ENCODE results near the gene CMIP. TPM values are rescaled to one million over a fixed set of nuclear protein-coding genes. Genes with fewer than 3 reads are reported as not detected.

CMIP gene
- polyA plus RNA-seq, 1 experiment = 2.7 TPM

DNA sequence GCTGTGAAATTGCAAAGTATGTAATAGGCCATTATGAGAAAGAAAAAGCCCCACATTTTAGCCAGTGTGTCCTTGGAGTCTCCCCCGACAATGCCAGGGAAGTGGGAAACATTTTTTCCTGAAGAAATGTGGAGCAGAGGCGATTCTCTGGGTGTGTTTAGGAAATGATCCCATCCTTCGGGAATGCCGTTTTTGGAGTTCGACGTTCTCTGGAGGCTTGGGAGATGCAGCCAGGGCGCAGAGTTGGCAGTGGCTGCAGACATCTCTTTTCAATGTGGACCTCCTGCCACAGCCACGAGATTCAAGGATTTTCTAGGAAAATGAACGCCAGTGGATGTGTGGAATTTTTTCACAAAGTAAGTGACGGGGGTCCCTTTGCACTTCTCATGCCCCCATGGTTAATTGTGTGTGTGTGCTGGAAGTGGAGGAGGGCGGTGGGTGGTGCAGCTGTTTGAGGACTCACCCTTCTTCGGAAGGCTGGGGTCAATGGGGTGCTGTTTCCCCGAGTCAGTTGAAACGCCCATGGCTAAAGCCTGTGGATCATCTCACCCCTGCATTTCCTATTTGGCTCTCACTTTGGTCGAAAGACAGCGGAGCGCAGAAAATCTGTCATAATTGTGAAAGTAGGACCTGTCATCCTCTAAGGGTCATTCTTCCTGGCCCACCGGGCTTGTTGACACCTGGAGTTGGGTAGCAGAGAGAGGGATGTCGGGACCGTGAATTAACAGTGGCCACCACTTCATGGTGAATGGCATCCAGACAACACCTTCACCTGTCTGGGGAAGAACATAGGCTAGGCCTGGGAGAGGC lies 73.2 kb downstream of the CMIP start:
- DNase-seq (ENCODE audit: low read depth, low spot score) = no peak
- peaks cover 6% of the 10 kb centered on the region for H3K9me3 ChIP-seq (ENCODE audit: control insufficient read depth, insufficient read depth, low read length)
- TF ChIP-seq, protein P1, sequence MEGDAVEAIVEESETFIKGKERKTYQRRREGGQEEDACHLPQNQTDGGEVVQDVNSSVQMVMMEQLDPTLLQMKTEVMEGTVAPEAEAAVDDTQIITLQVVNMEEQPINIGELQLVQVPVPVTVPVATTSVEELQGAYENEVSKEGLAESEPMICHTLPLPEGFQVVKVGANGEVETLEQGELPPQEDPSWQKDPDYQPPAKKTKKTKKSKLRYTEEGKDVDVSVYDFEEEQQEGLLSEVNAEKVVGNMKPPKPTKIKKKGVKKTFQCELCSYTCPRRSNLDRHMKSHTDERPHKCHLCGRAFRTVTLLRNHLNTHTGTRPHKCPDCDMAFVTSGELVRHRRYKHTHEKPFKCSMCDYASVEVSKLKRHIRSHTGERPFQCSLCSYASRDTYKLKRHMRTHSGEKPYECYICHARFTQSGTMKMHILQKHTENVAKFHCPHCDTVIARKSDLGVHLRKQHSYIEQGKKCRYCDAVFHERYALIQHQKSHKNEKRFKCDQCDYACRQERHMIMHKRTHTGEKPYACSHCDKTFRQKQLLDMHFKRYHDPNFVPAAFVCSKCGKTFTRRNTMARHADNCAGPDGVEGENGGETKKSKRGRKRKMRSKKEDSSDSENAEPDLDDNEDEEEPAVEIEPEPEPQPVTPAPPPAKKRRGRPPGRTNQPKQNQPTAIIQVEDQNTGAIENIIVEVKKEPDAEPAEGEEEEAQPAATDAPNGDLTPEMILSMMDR (IDR thresholded peaks at IDR 0.05; ENCODE audit: low read depth, low read length) = no peak
- no peak overlapping the region for H3K4me3 ChIP-seq (ENCODE audit: low read depth, low read length)
- POLR2A ChIA-PET = no interaction called here
- H3K27me3 ChIP-seq (ENCODE audit: control insufficient read depth, insufficient read depth, low read length) = no peaks in the 10 kb centered on the region
- CTCF ChIA-PET = no interaction called here
- H3K27ac ChIP-seq (ENCODE audit: low read depth, low read length) = no peak overlapping the region

DNA sequence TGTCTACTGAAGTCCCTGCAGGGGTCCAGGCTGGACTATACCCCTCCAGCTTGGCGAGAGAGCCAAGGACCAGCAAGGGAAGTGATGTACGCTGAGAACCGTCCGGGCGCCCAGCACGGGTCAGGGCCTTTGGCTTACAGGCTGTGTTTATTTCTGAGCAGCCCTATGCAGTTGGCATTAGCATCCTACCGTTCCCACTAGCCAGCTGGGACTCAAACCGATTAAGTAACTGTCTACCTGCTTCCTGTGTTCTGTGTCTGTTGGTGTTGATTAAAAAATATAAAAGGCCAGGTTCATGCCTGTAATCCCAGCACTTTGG lies 73.8 kb downstream of the CMIP start:
- Histone ChIP-seq H3K4me3 (ENCODE audit: low read depth, low read length) (no peak overlapping the region), H3K9me3 (ENCODE audit: control insufficient read depth, insufficient read depth, low read length) (peaks cover 6% of the 10 kb centered on the region), H3K27ac (ENCODE audit: low read depth, low read length) (no peak overlapping the region), H3K27me3 (ENCODE audit: control insufficient read depth, insufficient read depth, low read length) (no peaks in the 10 kb centered on the region)
- CTCF ChIA-PET = no interaction called here
- TF ChIP-seq, protein P1 (IDR thresholded peaks at IDR 0.05; ENCODE audit: low read depth, low read length) = no peak
- POLR2A ChIA-PET = no interaction called here
- DNase-seq (ENCODE audit: low read depth, low spot score) = no peak

DNA sequence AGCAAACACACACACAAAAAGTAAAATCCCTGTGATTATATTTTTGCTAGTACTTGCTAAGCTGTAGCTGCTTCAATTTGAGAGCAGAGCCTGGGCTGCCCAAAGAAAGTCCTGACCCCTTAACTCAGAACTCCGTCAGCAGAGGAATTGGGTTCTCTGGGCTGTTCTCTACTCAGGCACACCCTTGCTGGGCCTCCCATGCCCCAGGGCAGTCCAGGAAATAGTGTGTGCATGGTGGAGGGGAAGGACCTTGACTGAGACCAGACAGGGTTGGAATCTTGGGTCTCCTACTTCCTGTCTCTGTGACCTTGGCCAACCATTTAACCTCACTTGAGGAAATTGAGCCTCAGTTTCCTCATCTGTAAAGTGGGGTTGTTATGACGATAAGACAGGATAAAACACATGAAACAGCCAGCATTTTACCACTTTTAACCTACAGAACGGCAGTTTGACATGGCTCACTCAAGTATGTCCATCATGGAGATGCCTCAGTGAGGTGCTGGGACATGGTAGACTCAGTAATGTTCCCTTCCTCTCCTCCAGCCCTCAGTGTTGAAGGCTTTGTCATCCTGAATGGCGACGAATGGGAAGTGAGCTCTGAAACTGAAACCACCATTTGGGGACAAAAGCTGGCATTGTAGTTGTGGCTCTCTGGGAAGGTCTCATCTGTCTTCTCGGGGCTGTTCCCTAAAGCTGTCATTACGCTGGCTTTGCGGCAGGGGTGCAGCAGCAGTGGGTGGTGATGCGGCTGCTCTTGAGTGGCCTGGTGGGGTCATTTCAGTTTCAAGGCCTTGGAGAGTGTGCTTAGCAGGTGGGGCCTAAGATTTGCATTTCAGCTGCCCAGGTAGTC lies 74.9 kb downstream of the CMIP start:
- no peak for DNase-seq (ENCODE audit: low read depth, low spot score)
- Histone ChIP-seq H3K27ac (ENCODE audit: low read depth, low read length) (no peak overlapping the region), H3K9me3 (ENCODE audit: control insufficient read depth, insufficient read depth, low read length) (peaks cover 6% of the 10 kb centered on the region), H3K27me3 (ENCODE audit: control insufficient read depth, insufficient read depth, low read length) (no peaks in the 10 kb centered on the region), H3K4me3 (ENCODE audit: low read depth, low read length) (no peak overlapping the region)
- ChIA-PET POLR2A (no interaction called here), CTCF (no interaction called here)
- TF ChIP-seq, protein P1 (IDR thresholded peaks at IDR 0.05; ENCODE audit: low read depth, low read length) = no peak

DNA sequence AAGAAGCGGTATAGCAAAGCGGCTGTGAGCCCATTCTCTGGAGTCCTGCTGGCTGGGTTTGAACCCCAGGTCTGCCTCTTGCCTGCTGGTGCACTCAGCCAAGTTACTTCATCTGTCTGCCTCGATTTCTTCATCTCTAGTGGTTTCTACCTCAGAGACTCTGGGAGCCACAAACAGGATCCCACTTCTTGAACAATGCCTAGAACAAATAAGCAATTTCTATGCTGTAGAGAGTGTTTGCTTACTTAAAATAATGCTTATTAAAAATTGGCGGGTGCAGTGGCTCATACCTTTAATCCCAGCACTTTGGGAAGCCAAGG lies 75.5 kb downstream of the CMIP start:
- TF ChIP-seq, protein P1 (IDR thresholded peaks at IDR 0.05; ENCODE audit: low read depth, low read length) = no peak
- ChIA-PET CTCF (no interaction called here), POLR2A (no interaction called here)
- H3K9me3 ChIP-seq (ENCODE audit: control insufficient read depth, insufficient read depth, low read length) = peaks cover 6% of the 10 kb centered on the region
- H3K27me3 ChIP-seq (ENCODE audit: control insufficient read depth, insufficient read depth, low read length) = no peaks in the 10 kb centered on the region
- no peak overlapping the region for H3K4me3 ChIP-seq (ENCODE audit: low read depth, low read length)
- no peak overlapping the region for H3K27ac ChIP-seq (ENCODE audit: low read depth, low read length)
- DNase-seq (ENCODE audit: low read depth, low spot score) = no peak

DNA sequence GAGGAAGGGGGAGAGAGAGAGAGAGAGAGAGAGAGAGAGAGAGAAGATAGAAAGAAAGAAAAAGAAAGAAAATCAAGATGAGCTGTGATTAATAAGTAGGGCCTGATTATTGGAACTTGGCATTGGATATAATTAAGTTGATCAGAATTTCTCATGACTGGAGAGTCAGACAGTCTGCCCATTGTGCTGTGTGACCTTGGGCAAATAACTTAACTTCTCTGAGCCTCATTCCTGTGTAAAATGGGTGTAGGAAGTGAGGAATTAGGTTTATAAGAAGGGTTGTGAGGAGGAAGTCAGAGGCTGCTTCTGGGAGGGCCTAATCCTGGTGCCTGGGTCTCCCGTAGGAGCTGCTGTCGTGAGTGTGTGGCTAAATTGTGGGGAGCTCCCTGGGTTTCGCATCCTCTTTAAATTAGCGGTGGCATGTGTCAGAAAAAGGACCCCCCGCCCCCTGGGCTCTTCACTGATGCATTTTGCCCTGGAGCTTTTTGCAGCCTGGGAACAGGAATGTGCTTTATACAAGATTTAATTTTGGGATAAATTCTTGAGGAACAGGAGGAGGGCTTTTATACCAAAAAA lies 76.0 kb downstream of the CMIP start:
- CTCF ChIA-PET = no interaction called here
- POLR2A ChIA-PET = no interaction called here
- DNase-seq (ENCODE audit: low read depth, low spot score) = no peak
- H3K4me3 ChIP-seq (ENCODE audit: low read depth, low read length) = no peak overlapping the region
- H3K27ac ChIP-seq (ENCODE audit: low read depth, low read length) = no peak overlapping the region
- H3K27me3 ChIP-seq (ENCODE audit: control insufficient read depth, insufficient read depth, low read length) = no peaks in the 10 kb centered on the region
- TF ChIP-seq, protein P1 (IDR thresholded peaks at IDR 0.05; ENCODE audit: low read depth, low read length) = no peak
- peaks cover 6% of the 10 kb centered on the region for H3K9me3 ChIP-seq (ENCODE audit: control insufficient read depth, insufficient read depth, low read length)
